Activated T-cell treated with anti-CD3 and anti-CD28 coated beads, Interleukin-2, amount 50 U/mL, for 1 hour (primary cell): ENCODE measurements around the gene COL4A2.

Experiments
- DNase-seq: peaks from one replicate; pipeline ENCODE4 v3.0.0-alpha.2; 2020

The COL4A2 gene

GRCh38 chr13:110306960-110307766, at the start of gene COL4A2, which contains the start of gene COL4A1:
TSS of gene COL4A2 (plus strand) at chr13:110307284. CDS start at chr13:110307904, 620 bp downstream.
TSS of gene COL4A1 (minus strand) at chr13:110307157. CDS start at chr13:110307027, 130 bp downstream.
- DNase-seq = no peak

- DNase-seq = no peak
Measured at GRCh38 chr13:110257408-110257807, 49.7 kb upstream of the COL4A2 start.

GRCh38 chr13:110258876-110259631, 48.0 kb upstream of the COL4A2 start:
- DNase-seq = no peak

GRCh38 chr13:110259651-110260050, 47.4 kb upstream of the COL4A2 start:
- no peak for DNase-seq

- DNase-seq = no peak
Measured at GRCh38 chr13:110261166-110262081, 45.7 kb upstream of the COL4A2 start.

- DNase-seq = no peak
Measured at GRCh38 chr13:110262082-110262436, 45.0 kb upstream of the COL4A2 start.

GRCh38 chr13:110262508-110263291, 44.4 kb upstream of the COL4A2 start:
- no peak for DNase-seq

- no peak for DNase-seq
Measured at GRCh38 chr13:110263404-110263803, 43.7 kb upstream of the COL4A2 start.

GRCh38 chr13:110263888-110264287, 43.2 kb upstream of the COL4A2 start:
- DNase-seq = no peak

- no peak for DNase-seq
Measured at GRCh38 chr13:110264685-110265275, 42.3 kb upstream of the COL4A2 start.

- DNase-seq = no peak
Measured at GRCh38 chr13:110265341-110265681, 41.8 kb upstream of the COL4A2 start.

- no peak for DNase-seq
Measured at GRCh38 chr13:110265682-110266430, 41.2 kb upstream of the COL4A2 start.

- no peak for DNase-seq
Measured at GRCh38 chr13:110266431-110266809, 40.7 kb upstream of the COL4A2 start.

- DNase-seq = no peak
Measured at GRCh38 chr13:110266983-110267382, 40.1 kb upstream of the COL4A2 start.

GRCh38 chr13:110268061-110268460, 39.0 kb upstream of the COL4A2 start:
- no peak for DNase-seq

GRCh38 chr13:110268576-110269185, 38.4 kb upstream of the COL4A2 start:
- no peak for DNase-seq

GRCh38 chr13:110269509-110270185, 37.4 kb upstream of the COL4A2 start:
- no peak for DNase-seq

- no peak for DNase-seq
Measured at GRCh38 chr13:110270507-110270906, 36.6 kb upstream of the COL4A2 start.

GRCh38 chr13:110271313-110271712, 35.8 kb upstream of the COL4A2 start:
- no peak for DNase-seq

- DNase-seq = no peak
Measured at GRCh38 chr13:110272227-110272626, 34.9 kb upstream of the COL4A2 start.
